Activated T-cell treated with anti-CD3 and anti-CD28 coated beads for 1 hour (primary cell): ENCODE measurements around the gene OSBPL10.

Experiments
- DNase-seq: peaks from one replicate; pipeline ENCODE4 v3.0.0-alpha.2; 2020; ENCODE audit warnings: low read depth

The OSBPL10 gene

GRCh38 chr3:31921837-31922236 is 59.2 kb downstream of the OSBPL10 start:
- DNase-seq: no peak

GRCh38 chr3:31920310-31920709 is 60.8 kb downstream of the OSBPL10 start:
- no peak for DNase-seq

- DNase-seq: no peak
Measured at GRCh38 chr3:31919528-31919927, 61.5 kb downstream of the OSBPL10 start.

- DNase-seq: no peak
Measured at GRCh38 chr3:31918179-31919150, 62.6 kb downstream of the OSBPL10 start.

DNA sequence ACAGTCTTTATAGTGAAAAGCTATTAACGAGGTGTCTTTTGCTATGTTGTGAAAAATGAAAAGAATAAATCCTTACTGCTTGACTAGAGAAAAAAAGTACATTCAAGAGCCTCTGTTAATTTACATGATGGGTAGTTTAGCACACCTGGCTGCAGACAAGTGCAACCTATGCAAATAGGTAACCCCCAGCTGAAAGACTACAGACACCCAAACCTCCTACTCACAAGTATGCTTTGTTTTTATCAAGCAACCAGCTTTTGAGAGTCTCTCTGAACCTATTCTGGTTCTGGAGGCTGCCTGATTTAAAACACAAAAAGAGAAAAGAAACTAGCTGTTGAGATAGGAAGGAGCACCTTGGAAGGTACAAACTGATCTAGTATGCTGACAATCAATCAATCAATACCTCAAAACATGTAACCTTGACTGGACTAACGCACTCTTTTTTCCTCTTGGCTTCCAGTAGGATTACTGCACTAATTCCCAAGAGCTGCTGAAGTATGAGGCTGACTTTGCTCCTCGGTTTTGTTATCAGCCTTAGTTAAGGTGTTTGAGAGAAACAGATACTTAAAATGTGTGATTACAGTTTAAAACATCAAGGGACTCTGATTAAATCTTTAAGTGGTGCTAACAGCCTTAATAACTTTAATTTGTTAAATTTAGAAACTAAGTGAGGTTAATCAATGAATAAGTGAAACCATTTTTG is 63.6 kb downstream of the OSBPL10 start:
- DNase-seq: no peak

GRCh38 chr3:31911643-31912042 is 69.4 kb downstream of the OSBPL10 start:
- no peak for DNase-seq

- no peak for DNase-seq
Measured at GRCh38 chr3:31911124-31911523, 69.9 kb downstream of the OSBPL10 start.

GRCh38 chr3:31909455-31909854 is 71.6 kb downstream of the OSBPL10 start:
- DNase-seq: no peak

DNA sequence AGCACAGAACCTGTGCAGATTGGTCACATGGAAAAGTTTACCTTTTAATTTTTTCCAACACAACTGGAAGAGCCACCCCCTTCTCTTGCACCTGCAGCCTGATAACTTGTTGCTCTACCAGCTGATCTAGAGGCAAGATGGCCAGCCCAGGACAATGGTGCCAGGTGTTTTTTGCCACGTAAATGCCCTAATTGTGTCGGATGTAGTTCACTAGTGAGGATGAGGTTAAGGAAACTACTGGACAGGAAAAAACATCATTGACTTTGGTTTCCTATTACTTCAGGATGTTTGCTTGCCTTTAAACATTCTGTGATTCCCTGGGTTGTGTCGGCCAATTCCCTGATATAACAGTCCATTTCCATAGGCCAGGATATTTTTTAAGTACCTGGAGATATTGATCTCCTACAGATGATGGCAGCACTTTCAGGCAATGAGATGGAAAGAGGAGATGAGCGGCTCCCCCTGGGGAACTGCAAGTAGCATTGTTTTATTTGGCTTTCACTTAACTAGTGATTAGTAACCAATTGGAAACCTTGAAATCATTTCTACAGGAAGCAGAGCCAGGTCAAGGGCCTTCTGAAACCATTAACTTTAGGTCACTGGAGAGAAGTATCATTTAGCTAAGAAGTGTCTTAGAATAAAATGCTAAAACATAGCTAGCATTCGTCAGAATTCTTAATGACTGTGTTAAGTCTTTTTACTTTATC is 72.5 kb downstream of the OSBPL10 start:
- DNase-seq: no peak

GRCh38 chr3:31906182-31906581 is 74.9 kb downstream of the OSBPL10 start:
- no peak for DNase-seq

- no peak for DNase-seq
Measured at GRCh38 chr3:31903686-31904431, 77.2 kb downstream of the OSBPL10 start.

DNA sequence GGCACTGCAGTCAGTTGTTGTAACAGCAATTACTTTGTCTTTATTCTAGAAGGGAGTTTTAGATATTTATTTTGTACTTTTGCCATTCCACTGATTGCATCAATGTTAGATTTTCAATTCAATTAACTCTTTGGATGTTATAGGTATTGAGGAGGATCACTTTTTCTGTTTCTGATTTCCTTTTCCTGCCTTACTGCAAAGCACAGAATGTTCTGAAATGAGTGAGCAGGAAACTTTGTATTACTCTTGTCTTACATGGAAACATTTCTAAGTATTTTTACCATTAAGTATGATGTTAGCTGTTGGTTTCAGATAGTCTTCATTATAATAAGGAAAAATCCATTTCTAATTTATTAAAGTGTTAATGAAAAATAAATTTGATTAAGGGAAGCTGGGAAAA is 80.5 kb downstream of the OSBPL10 start:
- DNase-seq: no peak

GRCh38 chr3:31896648-31897433 is 84.2 kb downstream of the OSBPL10 start:
- DNase-seq: no peak

GRCh38 chr3:31896026-31896425 is 85.0 kb downstream of the OSBPL10 start:
- DNase-seq: no peak

- no peak for DNase-seq
Measured at GRCh38 chr3:31895471-31895870, 85.6 kb downstream of the OSBPL10 start.

- no peak for DNase-seq
Measured at GRCh38 chr3:31892916-31893573, 88.0 kb downstream of the OSBPL10 start.

DNA sequence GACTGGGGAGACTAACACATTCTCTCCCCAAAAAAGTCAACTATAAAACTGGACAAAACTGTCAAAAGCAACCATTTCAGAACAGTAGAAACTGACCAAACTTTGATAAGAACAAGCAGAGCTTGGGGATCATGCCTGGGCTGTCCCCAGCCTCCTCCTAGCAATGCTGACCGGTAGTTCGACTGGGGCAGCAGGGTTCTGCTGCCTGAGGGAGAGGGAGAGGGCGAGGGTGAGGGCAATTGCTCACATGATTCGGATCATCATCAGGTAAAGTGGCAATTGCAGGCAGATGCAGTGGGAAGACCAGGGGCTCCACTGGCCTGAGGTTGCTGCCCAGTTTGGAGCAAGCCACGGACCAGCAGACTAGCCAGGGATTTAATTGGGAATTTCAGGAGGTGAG is 88.6 kb downstream of the OSBPL10 start:
- no peak for DNase-seq

DNA sequence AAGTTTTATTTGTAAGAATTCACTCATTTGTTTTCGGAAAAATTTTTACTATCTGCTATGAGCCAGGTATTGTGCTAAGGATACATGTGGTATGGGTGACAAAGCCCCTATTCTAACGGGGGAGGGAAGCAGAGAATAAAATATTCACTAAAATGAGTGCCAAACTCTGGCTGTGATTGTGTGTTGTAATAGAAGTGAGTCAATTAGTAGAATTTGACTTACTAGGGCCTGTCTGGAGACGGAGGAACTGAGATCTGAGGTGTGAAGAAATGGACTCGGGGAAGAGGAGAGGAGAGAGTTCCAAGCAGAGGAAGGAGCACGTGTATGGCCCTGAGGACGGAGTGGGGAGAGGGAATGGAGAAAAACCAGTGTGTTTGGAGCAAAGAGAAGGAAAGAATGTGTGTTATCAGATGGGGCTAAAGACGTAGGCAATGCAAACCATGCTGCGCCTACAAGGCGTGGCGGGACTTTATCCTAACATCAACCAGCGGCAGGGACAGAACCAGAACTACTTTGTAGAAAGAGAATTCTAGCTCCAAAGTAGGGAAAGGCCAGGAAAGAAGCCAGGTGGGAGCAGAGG is 89.1 kb downstream of the OSBPL10 start:
- no peak for DNase-seq

GRCh38 chr3:31890742-31891469 is 90.2 kb downstream of the OSBPL10 start:
- no peak for DNase-seq
